Measurements from ENCODE around the gene RNF223. TPM values are rescaled to one million over a fixed set of nuclear protein-coding genes. Genes with fewer than 3 reads are reported as not detected.

The RNF223 gene
- total RNA-seq, 1 donor: not detected

GRCh38 chr1:1046767-1047166, 27.3 kb downstream of the RNF223 start:
- Histone ChIP-seq H3K4me3 (ENCODE audit: insufficient read depth, low read length) (no peak overlapping the region), H3K4me2 (ENCODE audit: insufficient read depth, low read length) (no peak overlapping the region), H3K27me3 (ENCODE audit: insufficient read depth, low read length) (no peaks in the 10 kb centered on the region), H3K9me3 (ENCODE audit: low read depth, low read length) (no peaks in the 10 kb centered on the region), H3K36me3 (ENCODE audit: insufficient read depth, low read length) (no peaks in the 10 kb centered on the region), H2AFZ (ENCODE audit: low read length) (no peak overlapping the region), H3K79me2 (ENCODE audit: insufficient read depth, low read length) (no peaks in the 10 kb centered on the region), H4K20me1 (ENCODE audit: insufficient read depth, low read length) (no peaks in the 10 kb centered on the region), H3K27ac (ENCODE audit: low read depth, low read length) (no peak overlapping the region), H3K4me1 (ENCODE audit: insufficient read depth, low read length) (no peaks in the 10 kb centered on the region)
- no peak for TF ChIP-seq CTCF (IDR thresholded peaks at IDR 0.05; ENCODE audit: extremely low read depth, low read depth, low read length)
- no peak for DNase-seq (ENCODE audit: insufficient read length, low spot score, missing footprints)

GRCh38 chr1:1046243-1046642, 27.9 kb downstream of the RNF223 start:
- no peaks in the 10 kb centered on the region for H4K20me1 ChIP-seq (ENCODE audit: insufficient read depth, low read length)
- no peak overlapping the region for H3K4me3 ChIP-seq (ENCODE audit: insufficient read depth, low read length)
- no peak overlapping the region for H3K27ac ChIP-seq (ENCODE audit: low read depth, low read length)
- H2AFZ ChIP-seq (ENCODE audit: low read length): no peak overlapping the region
- no peaks in the 10 kb centered on the region for H3K27me3 ChIP-seq (ENCODE audit: insufficient read depth, low read length)
- no peak overlapping the region for H3K4me2 ChIP-seq (ENCODE audit: insufficient read depth, low read length)
- no peak for TF ChIP-seq CTCF (IDR thresholded peaks at IDR 0.05; ENCODE audit: extremely low read depth, low read depth, low read length)
- no peaks in the 10 kb centered on the region for H3K36me3 ChIP-seq (ENCODE audit: insufficient read depth, low read length)
- no peak for DNase-seq (ENCODE audit: insufficient read length, low spot score, missing footprints)
- no peaks in the 10 kb centered on the region for H3K4me1 ChIP-seq (ENCODE audit: insufficient read depth, low read length)
- no peaks in the 10 kb centered on the region for H3K79me2 ChIP-seq (ENCODE audit: insufficient read depth, low read length)
- no peaks in the 10 kb centered on the region for H3K9me3 ChIP-seq (ENCODE audit: low read depth, low read length)

- no peak for DNase-seq (ENCODE audit: insufficient read length, low spot score, missing footprints)
- H3K4me1 ChIP-seq (ENCODE audit: insufficient read depth, low read length): peaks cover 5% of the 10 kb centered on the region
- H4K20me1 ChIP-seq (ENCODE audit: insufficient read depth, low read length): no peaks in the 10 kb centered on the region
- H3K27ac ChIP-seq (ENCODE audit: low read depth, low read length): no peak overlapping the region
- H3K4me3 ChIP-seq (ENCODE audit: insufficient read depth, low read length): no peak overlapping the region
- no peaks in the 10 kb centered on the region for H3K9me3 ChIP-seq (ENCODE audit: low read depth, low read length)
- H3K36me3 ChIP-seq (ENCODE audit: insufficient read depth, low read length): no peaks in the 10 kb centered on the region
- H3K4me2 ChIP-seq (ENCODE audit: insufficient read depth, low read length): no peak overlapping the region
- H3K79me2 ChIP-seq (ENCODE audit: insufficient read depth, low read length): no peaks in the 10 kb centered on the region
- TF ChIP-seq CTCF (IDR thresholded peaks at IDR 0.05; ENCODE audit: extremely low read depth, low read depth, low read length): no peak
- H3K27me3 ChIP-seq (ENCODE audit: insufficient read depth, low read length): no peaks in the 10 kb centered on the region
- H2AFZ ChIP-seq (ENCODE audit: low read length): no peak overlapping the region
Measured at GRCh38 chr1:1045129-1045528, 29.0 kb downstream of the RNF223 start.

GRCh38 chr1:1044455-1045078, 29.5 kb downstream of the RNF223 start:
- Histone ChIP-seq H3K79me2 (ENCODE audit: insufficient read depth, low read length) (no peaks in the 10 kb centered on the region), H3K4me2 (ENCODE audit: insufficient read depth, low read length) (no peak overlapping the region), H2AFZ (ENCODE audit: low read length) (no peak overlapping the region), H3K36me3 (ENCODE audit: insufficient read depth, low read length) (no peaks in the 10 kb centered on the region), H3K9me3 (ENCODE audit: low read depth, low read length) (no peaks in the 10 kb centered on the region), H3K27ac (ENCODE audit: low read depth, low read length) (no peak overlapping the region), H3K4me3 (ENCODE audit: insufficient read depth, low read length) (no peak overlapping the region), H3K27me3 (ENCODE audit: insufficient read depth, low read length) (no peaks in the 10 kb centered on the region), H3K4me1 (ENCODE audit: insufficient read depth, low read length) (peaks cover 7% of the 10 kb centered on the region), H4K20me1 (ENCODE audit: insufficient read depth, low read length) (no peaks in the 10 kb centered on the region)
- no peak for DNase-seq (ENCODE audit: insufficient read length, low spot score, missing footprints)
- TF ChIP-seq CTCF (IDR thresholded peaks at IDR 0.05; ENCODE audit: extremely low read depth, low read depth, low read length): no peak
